DMS53 (cell line): Measurements from ENCODE around the gene EXPH5.

Experiments
- DNase-seq: peaks from one replicate; lab custom pipeline; 2025; lab: John Stamatoyannopoulos, UW

Gene EXPH5

DNA sequence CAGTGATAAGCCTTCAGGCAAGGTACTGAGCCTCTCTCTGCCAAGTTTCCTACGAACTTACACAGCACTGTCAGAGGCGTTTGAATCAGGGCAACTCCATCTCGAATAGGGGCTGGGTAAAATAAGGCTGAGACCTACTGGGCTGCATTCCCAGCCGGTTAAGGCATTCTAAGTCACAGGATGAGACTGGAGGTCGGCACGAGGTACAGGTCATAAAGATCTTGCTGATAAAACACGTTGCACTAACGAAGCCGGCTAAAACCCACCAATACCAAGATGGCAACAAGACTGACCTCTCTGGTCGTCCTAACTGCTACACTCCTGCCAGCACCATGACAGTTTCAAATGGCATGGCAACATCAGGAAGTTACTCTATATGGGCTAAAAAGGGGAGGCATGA is 75.0 kb downstream of the EXPH5 start:
- DNase-seq: no peak

DNA sequence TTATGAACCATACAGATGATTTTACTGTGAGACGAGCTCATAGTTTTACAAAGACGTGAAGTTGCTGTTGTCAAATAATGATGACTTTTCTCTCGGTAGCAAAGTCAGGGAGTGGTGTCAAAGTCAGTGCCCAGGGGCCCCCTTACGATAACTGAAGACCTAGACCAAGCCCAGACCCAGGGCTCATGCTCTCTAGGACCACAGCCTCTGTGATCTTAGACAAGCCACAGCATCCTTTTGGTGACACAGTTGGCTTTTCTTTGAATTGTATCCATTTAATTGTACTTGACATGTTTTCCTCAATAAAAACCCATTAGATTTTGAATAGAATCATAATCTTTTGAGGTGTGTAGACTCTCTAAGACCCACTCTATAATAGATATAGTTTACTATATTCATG is 77.4 kb downstream of the EXPH5 start:
- DNase-seq: no peak

DNA sequence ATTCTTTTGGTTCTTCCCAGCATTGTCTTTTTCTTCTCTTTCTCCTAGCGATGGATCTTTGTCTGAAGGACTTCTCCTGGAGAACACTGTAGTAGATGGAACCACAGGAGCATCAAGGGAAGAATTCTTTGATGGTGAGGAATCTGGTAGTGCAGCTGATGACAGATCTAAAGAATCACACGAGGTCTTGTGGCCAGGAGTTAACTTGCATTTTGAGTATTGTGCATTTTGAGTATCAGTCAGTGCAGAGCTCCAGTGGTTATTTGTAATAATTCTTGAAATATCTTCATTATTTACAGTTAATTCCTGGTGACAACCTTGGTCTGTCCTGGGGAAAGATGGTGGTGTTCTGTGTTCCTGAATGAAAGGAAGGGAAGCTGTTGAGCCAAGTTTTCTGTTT is 80.9 kb downstream of the EXPH5 start:
- no peak for DNase-seq

DNA sequence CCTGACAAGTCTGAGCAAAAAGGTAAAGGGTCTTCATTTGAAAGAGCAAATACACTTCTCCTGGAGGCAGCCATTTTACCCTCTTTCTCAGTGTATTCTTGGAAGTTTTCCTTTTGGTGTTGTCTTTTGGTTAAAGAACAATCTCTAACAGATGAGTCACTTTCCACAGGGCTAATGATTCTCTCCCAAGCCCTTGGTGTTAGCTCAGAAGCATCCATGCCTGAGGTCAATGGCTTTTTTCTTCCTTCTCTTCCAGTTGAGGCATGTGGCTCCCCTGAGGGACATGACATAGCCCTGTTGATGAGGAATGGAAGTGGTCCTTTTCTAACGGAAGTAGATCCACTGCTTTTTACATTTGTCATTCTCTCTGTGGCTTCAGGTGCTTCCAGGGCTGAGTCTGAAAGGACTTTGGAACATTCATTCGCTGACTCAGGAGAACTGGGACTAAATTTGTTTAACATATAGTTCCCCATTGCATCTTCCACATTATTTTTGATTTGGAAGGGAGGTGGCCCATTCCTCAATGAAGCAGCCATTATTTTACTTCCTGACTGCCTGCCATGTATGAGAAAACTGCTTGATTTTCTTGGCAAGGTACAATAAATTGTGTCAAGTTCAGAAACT is 81.6 kb downstream of the EXPH5 start:
- DNase-seq: no peak

DNA sequence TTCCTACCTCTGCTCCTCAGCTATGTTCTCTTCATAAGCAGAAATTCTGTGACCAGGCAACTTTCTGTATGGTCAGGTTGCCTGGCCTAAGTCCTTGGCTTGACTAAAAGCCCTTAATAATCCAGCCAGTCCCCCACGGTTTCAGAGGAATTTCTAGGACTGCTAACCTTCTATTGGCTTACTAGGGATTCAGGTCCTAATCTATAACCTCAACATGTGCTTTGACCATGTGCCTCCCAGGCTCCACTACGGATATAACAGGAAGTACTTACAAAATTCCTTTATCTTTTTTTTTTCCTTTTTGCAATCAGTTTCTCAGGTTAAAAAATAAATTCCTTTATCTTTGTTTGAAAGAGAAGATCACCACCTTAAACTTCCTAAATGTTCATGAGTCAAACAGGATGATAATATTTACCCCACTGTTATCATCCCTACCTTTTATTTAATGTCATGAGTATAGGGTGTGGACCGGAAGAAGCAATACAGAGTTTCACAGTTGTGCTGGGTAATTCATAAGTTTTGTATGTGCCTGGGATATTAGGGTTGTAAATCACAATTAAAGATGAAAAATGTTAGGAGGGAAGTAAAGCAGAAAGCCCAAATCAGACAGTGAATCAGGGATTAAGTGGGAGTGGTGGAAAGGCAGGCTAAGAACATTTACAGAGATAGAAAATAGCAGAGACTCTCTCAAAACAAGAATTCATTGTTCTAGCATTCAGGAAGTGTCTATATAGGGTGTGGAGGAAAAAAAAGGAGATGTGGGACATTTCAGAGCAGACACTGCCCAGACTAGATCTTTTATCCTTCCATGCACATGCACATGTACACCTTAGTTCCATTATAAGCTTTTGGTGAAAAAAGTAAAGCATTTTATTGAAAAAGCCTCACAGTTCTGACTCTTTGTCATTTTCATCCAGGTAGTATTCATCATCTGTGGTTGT is 84.6 kb downstream of the EXPH5 start:
- DNase-seq: no peak

DNA sequence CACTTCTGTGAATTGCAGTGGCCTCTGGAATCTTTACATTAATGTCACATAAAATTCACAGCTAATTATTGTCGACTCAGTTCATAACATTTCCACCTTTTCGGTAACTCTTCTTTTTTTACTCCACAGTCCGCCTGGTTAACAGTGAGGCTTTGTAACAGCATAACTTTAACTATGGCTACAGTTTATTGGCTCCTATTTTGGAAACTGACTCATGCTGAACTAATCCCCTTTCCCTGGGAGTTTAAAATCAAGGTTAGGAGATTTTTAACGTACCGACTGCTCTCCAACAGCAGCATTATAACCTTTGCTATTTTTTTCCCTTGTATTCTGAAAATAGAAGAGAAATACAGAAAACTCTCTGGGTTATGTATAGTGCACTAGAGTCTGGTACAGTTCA is 92.2 kb downstream of the EXPH5 start:
- no peak for DNase-seq

DNA sequence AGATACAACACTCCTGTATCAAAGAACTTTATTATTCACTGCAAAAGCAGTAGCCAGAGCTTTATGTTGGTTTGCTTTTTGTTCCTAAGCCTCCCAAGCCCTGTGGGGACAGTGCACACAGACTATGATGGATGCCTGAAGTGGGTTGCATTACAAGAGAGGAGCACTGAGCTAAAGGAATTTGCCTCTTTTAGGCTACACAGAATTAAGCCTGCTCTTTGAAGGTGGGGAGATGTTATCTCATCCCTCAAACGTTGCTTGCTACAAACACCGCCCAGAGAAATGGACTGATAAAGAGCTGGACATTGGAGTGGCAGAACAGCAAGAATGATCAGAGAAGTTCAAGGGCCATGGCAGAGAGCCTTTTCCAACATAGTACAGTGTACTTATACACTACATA is 92.8 kb downstream of the EXPH5 start:
- DNase-seq: no peak

DNA sequence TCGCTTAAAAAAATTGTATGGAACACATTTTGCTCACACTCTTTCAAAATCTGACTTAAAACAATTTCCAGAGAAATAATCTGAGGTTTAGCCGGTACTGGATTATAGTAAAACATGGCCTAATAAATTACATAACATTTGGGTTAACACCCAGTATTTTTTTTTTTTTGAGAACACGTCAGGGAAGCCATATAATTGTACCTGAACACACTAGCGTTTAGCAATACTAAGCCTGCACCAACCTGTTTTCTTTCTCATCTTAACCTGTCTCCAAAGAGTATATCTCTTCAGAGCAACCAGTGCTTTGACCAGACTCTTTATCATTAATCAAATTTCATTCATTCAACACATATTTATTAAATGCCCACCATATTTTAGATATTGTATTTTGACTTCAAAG is 93.4 kb downstream of the EXPH5 start:
- no peak for DNase-seq

DNA sequence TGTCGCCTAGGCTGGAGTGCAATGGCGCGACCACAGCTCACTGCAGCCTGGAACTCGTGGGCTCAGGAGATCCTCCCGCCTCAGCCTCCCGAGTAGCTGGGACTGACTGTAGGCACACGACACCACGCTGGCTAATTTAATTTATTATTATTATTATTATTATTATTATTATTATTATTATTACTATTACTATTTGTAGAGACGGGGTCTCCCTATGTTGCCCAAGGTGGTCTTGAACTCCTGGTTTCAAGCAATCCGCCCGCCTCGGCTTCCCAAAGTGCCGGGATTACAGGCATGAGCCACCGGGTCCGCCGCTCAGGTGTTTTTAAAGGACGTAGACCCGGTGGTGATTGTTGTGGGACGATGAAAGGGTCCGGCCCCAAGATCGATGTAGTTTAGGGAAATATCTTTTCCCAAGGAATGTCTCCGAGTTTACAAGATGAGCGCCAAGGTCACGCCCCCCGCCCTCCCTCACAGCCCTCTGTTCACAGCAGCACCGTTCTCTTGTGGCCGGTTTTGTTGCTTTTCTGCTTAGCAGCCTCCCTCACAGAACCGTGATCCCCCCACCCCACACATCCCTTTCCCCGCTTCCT is 94.7 kb downstream of the EXPH5 start:
- DNase-seq: no peak

DNA sequence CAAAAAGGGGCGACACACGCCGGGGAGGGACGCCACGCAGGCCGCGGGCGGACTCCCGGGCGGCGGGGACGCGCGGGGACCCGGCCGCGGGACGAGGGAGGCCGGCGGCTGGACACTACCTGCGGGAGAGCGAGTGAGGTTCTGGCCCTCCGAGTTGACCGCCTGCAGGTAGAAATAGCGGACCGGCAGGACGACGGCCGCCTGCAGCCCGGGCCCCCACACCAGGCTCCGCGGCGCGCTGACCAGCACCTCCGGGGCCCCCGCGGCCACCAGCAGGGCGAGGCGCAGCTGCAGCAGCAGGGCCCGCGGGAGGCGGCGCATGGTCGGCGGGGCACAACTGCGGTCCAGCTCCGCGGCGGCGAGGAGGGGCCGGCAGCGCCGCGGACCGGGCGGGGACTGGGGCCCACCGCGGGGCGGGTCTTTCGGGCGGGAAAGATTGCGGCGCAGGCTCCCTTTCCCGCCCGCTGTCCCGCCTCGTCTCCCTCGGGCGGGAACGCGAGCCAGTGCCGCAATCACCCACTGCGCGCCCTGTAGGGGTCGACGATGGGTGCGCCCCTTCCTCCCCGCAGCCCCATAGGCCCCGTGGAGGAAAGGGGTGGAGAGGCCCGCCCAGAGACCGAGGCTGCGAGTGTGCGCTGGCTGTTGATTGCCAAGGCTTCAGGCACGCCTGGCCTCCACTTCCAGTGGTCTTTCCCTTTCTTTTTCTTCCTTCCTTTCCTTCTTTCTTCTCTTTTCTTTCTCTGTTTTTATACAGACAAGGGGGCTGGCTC is 95.3 kb downstream of the EXPH5 start, which contains the start of gene POGLUT3:
TSS of gene POGLUT3 (minus strand) at position 339 of the 770 bp plus-strand sequence. CDS start at position 321, 18 bp downstream.
- peak; percentile 81 for DNase-seq

DNA sequence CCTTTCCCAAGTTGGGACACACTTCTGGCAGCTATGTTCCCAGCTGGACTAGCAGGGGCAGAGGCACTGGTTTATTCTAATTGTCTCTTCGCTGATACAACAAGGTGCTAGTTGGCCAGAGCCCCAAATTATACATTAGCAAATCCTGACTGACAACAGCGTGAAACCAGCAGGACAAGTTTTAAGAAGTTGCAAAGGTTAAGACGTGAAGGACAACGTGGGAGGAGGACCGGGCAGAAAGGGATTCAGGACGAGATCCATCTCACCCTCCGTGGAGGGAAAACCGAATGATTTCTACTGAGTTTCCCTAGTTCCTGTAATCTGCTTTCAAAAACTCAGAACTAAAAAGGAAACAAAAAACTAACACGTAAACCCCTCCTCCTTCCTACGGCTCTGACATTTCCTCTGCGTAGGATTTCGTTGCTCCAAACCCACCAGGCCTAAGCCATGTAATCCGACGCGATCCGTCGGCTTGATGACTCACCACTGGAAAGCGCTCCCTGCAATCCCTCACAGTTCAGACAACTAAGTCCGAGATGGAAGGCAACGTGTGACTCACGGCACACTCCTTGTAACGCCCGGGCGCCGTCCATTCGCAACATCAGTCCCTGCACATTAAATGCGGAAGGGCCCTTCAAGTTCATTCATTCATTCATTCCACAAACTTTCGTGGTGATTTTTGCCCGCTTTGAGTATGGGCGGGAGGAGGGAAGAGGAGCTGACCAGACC is 96.1 kb downstream of the EXPH5 start:
- peak; percentile 97 for DNase-seq

DNA sequence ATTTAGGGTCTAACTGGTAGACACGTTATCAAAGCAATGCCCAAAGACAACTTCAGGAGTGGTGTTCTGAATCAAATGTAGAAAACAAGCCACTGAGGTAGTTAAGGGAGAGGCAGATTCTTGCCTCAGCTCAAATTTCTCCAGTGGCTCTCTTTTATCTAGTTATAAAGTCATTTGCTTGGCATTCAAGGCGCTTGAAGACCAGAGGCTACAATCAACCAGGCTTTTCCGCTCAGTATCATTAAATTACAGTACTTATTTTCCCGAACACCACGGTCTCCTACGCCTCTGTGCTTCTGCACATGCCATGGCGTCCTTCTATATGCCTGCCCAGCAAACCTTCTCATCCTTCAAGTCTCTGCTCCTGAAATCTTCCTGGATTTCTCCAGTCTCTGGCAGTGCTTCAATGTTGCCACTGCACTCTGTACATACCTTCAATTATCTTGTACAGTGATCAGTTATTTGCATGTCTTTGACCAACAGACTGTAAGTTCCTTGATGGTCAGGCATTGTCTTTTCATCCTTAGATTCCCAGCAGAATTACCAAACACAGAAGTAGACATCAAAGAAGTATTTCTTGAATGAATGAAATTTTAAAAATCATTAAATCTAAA is 96.8 kb downstream of the EXPH5 start:
- no peak for DNase-seq

DNA sequence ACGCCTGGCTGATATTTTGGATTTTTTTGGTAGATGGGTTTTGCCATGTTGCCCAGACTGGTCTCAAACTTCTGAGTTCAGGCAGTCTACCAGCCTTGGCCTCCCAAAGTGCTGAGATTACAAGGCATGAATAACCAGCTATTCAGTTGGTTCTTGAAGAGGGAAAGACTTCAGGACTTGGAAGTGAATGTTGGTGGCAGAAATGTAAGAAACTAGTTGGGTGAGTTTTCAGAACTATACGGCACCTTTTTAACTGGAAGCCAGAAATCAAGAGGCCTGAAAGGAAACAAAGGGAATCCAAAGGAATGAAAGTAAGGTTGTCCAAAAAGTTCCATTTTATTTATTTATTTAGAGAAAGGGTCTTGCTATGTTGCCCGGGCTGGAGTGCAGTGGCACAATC is 98.2 kb downstream of the EXPH5 start:
- no peak for DNase-seq

DNA sequence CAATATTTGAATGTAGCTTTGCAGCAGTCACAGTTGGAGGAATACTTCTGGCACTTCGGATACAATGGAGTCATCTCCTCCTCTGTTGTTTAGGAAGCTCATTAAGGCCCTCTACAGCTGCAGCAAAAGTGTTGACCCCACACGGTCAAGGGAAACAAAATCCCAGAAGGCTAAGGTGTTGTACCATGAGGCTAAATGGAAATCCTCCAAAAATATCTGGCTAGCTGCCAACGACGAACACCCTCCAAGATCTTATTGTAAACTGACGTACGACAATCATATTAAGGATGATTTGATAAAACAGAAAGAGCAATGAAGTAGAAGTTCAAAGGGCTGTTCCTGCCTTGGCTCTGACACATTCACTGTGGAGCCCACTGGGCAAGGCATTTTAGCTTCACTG is 99.4 kb downstream of the EXPH5 start:
- no peak for DNase-seq

DNA sequence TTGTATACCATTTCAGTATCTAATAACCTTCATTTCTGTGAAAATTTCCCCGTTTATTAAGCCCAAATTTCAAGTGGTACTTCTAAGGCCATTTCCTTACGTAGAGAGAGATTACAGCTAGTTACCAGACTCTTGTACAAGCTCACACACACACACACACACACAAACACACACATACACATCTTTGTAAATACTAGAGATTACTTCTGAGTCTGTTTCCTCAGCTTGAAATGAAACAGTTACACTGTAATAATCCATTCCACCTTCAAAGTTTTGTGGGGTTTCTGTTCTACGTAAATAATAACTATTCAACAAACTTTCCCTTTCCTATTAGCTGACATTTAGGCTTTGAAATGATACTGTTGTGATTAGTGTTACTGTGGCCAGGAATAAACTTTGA is 101.6 kb downstream of the EXPH5 start:
- DNase-seq: no peak

DNA sequence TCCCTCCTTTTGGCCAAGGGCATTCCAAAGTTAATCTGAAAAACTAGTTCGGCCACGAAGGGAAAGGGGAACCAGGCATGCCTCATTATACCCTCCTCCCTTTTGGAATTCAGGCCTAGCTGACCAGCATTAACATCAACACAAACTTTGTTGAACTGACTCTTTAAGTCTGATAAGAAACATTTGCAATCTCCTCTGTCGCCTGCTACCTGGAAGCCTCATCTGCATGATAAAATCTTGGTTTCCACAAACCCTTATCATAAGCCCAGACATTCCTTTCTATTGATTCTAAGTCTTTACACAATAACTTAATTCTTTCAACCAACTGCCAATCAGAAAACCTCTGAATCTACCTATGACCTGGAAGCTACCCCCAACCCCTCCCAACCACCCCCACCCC is 106.7 kb downstream of the EXPH5 start:
- no peak for DNase-seq

DNA sequence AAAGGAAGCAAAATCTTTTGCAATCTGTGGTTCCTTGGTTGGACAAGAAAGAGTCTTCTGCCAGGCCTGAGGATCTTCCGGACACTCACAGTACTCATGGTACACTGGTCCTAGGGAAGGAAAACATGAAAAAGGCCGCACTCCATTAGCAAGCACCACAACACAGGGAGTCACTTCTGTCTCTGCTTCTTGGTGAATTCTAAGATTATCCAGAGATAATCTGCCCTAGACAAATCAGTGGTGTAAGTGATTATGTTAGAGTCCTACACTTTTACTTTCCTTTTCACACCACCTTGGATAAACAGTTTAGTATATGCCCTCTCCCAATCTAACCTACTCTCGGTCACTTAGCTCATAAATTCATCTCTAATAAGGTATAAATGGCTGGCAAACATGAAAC is 107.2 kb downstream of the EXPH5 start:
- no peak for DNase-seq

DNA sequence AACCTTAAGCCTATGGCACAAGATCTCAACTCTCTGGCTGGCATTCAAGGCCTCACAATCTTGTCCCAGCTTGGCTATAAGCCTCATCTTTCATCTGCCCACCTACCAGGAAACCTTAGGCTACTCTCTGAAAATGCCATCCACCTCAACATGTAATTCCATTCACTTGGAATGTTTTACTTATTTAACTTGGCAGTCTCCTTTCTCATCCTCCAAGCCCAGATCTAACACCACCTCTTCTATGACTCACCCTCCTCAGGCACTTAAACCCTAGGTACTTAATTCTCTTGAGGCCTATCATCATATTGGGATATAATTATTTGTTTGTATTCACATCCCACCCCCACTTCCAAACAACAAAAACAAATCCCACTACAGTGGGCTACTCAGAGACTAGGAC is 110.4 kb downstream of the EXPH5 start:
- no peak for DNase-seq

DNA sequence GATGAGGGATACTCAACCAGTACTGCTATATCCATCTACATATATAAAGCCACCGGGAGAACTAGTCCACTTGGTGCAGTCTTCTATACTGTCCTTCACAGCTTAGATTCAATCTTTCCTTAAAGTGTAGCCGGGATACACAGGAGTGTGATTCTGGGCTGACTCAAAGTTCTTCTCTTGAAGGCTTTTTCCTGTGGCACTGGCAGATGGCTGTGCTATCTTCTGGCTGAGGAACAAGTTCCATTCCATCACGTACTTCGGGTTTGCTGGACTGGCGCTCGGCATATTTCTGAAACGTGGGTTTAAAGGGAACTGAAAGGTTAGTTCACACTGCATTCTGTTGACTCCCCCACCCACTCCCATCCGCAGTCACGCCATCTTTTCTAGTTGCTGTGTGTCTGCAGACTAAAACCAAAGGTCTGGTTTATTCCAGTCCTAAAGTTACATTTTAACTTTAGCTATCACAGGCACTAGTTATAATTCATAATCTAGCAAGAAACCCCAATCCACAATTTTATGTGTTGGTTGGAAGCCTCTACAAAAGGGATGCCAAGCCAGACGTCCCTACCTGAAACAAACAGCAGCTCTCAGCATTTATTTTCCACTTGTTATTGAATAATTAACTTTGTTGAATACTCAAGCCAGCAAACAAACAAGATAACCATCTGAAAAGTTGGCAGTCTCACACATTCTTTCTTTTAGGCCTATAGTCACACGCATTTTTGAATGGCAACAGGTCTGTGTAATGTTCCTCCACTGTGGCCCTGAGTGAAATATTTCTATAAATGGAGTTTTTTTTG is 118.7 kb downstream of the EXPH5 start:
- DNase-seq: no peak

DNA sequence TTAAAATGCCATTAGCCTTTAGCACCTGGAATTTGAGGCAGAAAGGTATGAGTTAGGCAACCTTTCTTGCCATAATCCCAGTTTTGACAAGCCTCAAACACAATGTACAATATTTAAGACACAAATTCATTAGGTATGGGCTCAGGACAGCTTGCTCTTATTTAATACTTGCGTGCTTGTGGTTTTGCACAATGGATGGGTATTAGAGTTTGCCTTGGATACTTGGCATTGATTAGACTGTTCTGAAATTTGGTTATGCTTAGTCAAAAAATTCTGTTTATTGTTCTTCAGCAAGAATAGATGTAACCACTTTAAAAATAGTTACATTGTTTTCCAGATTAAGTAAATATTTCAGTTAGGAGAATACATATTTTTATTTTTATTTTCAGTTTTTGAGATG is 120.9 kb downstream of the EXPH5 start:
- DNase-seq: no peak
